Fibroblast of pulmonary artery (primary cell): ENCODE results near the gene VPS35L.

ENCODE experiments used
- DNase-seq: peaks from one replicate; pipeline ENCODE4 v3.0.0-alpha.2; 2010; ENCODE audit warnings: low read depth
- H3K4me3 ChIP-seq: replicated peaks from 2 replicates; pipeline ENCODE4 v1.5.1; 2011; ENCODE audit warnings: low read depth, mild to moderate bottlenecking, control low read depth, low read length, moderate library complexity
- TF ChIP-seq, protein P1 (sequence below): IDR thresholded peaks from 2 replicates; pipeline ENCODE4 v1.5.1; 2011; ENCODE audit warnings: mild to moderate bottlenecking, control low read depth, low read length, inconsistent platforms; ENCODE audit errors: missing control alignments

Gene VPS35L

DNA sequence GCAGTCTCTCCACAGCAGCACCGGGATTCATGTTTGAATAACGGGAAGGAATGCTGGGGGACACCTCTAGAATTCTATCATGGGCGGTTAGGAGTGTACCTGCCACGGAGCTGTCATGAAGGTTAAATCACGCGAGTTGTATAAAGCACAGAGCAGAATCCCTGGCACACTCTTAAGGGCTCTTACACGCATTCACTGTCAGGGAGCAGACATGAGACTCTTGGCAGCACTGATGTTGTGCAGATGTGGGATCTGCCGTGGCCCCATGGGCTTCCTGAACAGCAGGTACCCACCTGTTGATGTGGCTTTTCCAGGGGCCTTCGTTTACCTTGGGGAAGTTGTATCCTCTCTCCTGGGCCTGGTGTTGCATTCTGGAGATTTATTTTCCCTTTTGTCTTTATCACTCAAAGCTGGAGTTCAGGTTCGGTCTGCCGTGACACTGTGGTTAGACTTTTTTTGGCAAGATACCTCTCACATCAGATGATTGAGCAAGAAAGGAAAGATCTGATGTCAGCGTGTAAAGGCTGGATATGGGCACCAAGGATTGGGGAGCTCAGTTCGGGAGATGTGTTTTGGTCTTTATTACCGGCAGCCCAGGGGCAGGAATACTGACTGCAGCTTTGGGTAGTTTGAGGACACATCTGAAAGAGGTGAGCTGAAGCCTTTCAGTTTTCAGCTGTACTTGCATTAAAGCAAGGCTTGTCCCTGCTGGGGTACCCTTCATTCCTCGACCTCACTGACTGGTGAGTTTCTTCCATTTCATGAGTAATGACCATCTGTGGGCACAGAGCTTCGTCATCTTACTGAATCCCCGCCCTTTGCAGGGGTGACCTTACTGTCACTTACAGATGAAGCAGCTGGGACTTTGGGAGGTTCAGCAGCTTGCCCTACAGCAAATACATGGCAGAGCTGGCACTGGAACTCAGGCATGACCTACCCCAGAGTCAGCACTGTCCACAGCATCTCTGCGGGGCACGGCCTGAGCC, 143.3 kb downstream of the VPS35L start:
- no peak overlapping the region for H3K4me3 ChIP-seq
- peak; percentile 41 for DNase-seq
- TF ChIP-seq, protein P1, sequence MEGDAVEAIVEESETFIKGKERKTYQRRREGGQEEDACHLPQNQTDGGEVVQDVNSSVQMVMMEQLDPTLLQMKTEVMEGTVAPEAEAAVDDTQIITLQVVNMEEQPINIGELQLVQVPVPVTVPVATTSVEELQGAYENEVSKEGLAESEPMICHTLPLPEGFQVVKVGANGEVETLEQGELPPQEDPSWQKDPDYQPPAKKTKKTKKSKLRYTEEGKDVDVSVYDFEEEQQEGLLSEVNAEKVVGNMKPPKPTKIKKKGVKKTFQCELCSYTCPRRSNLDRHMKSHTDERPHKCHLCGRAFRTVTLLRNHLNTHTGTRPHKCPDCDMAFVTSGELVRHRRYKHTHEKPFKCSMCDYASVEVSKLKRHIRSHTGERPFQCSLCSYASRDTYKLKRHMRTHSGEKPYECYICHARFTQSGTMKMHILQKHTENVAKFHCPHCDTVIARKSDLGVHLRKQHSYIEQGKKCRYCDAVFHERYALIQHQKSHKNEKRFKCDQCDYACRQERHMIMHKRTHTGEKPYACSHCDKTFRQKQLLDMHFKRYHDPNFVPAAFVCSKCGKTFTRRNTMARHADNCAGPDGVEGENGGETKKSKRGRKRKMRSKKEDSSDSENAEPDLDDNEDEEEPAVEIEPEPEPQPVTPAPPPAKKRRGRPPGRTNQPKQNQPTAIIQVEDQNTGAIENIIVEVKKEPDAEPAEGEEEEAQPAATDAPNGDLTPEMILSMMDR = no peak

DNA sequence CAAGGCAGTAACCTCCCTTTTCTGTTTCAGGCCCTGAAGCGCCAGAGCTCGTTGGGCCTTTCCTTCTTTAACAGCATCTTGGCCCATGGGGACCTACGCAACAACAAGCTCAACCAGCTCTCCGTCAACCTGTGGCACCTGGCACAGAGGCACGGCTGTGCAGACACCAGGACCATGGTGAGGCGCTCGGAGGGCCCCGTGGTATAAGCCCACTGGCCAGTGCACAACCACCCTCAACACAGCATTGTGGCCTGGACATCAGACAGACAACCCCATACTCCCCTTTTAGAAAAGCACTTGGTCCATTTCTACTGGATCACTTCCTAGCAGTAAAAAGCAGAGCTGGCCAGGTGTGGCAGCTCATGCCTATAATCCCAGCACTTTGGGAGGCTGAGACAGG, 144.0 kb downstream of the VPS35L start:
- TF ChIP-seq, protein P1 = no peak
- no peak overlapping the region for H3K4me3 ChIP-seq
- no peak for DNase-seq

DNA sequence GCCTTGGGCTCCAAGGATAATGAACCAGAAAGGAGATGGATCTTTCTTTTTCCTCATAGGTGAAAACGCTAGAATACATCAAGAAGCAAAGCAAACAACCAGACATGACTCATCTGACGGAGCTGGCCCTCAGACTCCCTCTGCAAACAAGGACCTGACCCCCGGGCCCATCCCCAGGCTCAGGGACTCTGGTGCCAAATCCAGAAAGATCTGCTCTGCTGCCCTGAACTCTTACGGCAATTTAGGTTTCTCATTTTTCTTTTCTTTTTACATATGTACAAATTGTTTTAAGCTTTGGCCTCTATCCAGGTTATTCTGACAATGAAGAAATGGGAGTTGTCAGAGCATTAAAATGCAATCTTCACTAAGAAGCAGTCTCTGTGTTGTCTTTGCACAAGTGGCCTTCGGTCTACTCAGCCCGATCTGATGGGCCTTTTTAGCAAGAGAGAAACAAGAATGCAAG, 144.8 kb downstream of the VPS35L start:
- TF ChIP-seq, protein P1 = no peak
- no peak overlapping the region for H3K4me3 ChIP-seq

DNA sequence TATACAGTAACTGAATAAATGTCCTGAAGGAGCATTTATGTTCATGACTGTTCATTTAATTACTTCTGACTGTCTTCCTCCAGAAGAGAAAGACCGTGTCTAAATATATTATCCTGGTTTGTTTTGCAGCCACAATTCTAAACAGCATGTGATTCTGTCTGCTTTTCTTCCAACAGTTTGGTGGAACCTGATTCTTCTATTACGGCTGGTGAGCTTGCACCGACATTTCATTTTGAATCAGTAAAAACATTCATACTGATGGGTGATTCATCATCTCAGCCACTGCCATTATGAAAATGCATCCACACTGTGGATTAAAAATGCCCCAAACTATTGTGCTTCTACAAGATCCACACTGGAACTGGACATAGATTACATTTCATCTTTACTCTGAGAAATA, 145.6 kb downstream of the VPS35L start:
- no peak for DNase-seq
- TF ChIP-seq, protein P1 = no peak
- no peak overlapping the region for H3K4me3 ChIP-seq

More for the DNA sequence above, 144.8 kb downstream of the VPS35L start:
- DNase-seq = peak; percentile 58

DNA sequence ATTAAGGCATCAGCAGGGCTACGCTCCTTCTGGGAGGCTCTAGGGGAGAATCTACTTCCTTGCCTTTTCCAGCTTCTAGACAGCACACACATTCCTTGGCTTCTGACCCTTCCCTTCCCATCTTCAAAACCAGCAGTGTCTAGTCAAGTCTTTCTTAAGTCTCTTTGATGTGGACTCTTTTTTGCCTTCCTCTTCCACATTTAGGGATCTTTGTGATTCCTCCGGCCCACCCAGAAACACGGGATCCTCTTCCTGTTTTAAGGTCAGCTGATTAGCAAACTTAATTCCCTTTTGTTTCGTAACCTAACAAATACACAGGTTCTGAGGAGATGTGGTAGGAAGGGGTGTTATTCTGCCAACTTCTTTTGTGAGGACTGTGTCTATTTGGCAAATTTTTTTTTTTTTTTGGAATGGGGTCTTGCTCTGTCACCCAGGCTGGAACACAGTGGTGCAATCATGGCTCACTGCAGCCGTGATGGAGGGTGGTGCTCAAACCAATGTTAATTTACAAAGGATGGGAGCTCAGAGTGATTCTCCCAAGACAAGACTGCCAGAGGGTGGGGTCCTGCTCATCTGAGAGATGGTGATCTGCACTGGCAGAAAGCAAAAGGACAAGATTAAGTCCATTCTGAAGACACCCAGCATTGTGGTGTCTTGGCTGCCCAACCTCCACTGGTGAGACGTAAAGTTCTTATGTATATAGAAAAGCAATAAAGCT, 147.8 kb downstream of the VPS35L start:
- no peak for DNase-seq
- TF ChIP-seq, protein P1 = no peak
- H3K4me3 ChIP-seq = no peak overlapping the region

DNA sequence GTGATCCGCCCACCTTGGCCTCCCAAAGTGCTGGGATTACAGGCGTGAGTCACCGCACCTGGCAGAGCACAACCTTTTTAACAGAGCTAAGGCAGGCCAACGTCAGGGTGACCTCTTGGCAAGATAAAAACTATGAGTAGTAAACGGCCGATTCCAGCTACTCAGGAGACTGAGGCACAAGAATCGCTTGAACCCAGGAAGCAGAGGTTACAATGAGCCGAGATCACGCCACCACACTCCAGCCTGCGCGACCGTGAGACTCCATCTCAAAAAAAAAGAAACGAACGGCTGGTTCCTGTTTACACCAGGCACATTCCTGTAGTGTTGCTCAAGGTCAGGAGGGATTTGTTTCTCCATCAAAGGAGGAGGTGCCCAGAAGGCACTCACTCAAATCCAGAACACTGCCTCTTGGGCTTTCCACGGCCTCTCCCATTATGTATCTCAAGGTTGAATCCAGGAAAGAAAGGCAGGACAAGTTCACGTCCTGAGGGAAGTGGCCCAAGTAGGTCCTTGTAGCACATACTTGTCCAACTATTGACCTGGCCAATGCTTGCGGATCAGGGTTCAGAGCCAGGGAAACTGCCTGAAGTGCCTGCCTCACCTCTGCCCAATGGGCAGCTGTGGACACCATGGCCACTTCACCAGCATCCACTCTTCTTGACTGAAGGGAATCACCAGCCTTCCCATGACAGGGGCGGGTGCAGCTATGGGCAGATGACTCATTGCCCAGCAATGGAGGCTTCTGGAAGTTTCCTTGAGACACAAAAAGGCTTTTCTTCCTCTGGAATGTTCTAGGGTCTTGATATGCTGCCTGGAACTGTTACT, 149.0 kb downstream of the VPS35L start:
- H3K4me3 ChIP-seq = no peak overlapping the region
- DNase-seq = peak; percentile 67
- TF ChIP-seq, protein P1 = no peak
